ENCODE data around the gene TRPM3.
"Not testable (repeated sequence)": the region's sequence is repeated elsewhere in the genome, so short reads cannot be mapped to it uniquely, and the experiment has no call there.

Gene TRPM3

GRCh38 chr9:70998962-70999361 is 122.5 kb downstream of the TRPM3 start:
- DNase-seq (ENCODE audit: low read depth in 2 of 2): no peak

- DNase-seq (ENCODE audit: low read depth in 2 of 2): no peak
Measured at GRCh38 chr9:70995511-70995910, 125.9 kb downstream of the TRPM3 start.

GRCh38 chr9:70994582-70994981 is 126.8 kb downstream of the TRPM3 start:
- no peak for DNase-seq (ENCODE audit: low read depth in 2 of 2)

- no peak for DNase-seq (ENCODE audit: low read depth in 2 of 2)
Measured at GRCh38 chr9:70988551-70988950, 132.9 kb downstream of the TRPM3 start.

- DNase-seq (ENCODE audit: low read depth in 2 of 2): no peak
Measured at GRCh38 chr9:70987986-70988385, 133.4 kb downstream of the TRPM3 start.

- no peak for DNase-seq (ENCODE audit: low read depth in 2 of 2)
Measured at GRCh38 chr9:70986984-70987383, 134.4 kb downstream of the TRPM3 start.

GRCh38 chr9:70983723-70984295 is 137.6 kb downstream of the TRPM3 start:
- DNase-seq (ENCODE audit: low read depth in 2 of 2): no peak

GRCh38 chr9:70981312-70981711 is 140.1 kb downstream of the TRPM3 start:
- DNase-seq (ENCODE audit: low read depth in 2 of 2): no peak

- DNase-seq (ENCODE audit: low read depth in 2 of 2): no peak
Measured at GRCh38 chr9:70979966-70980365, 141.5 kb downstream of the TRPM3 start.

GRCh38 chr9:70978085-70978484 is 143.3 kb downstream of the TRPM3 start:
- no peak for DNase-seq (ENCODE audit: low read depth in 2 of 2)

GRCh38 chr9:70975821-70976220 is 145.6 kb downstream of the TRPM3 start:
- no peak for DNase-seq (ENCODE audit: low read depth in 2 of 2)

GRCh38 chr9:70971723-70972122 is 149.7 kb downstream of the TRPM3 start:
- no peak for DNase-seq (ENCODE audit: low read depth in 2 of 2)

GRCh38 chr9:70966380-70966779 is 155.0 kb downstream of the TRPM3 start:
- not testable (repeated sequence) for DNase-seq (ENCODE audit: low read depth in 2 of 2)

- DNase-seq (ENCODE audit: low read depth in 2 of 2): no peak
Measured at GRCh38 chr9:70964861-70965260, 156.6 kb downstream of the TRPM3 start.

GRCh38 chr9:70963554-70963953 is 157.9 kb downstream of the TRPM3 start:
- no peak for DNase-seq (ENCODE audit: low read depth in 2 of 2)

GRCh38 chr9:70962761-70963440 is 158.5 kb downstream of the TRPM3 start:
- no peak for DNase-seq (ENCODE audit: low read depth in 2 of 2)

GRCh38 chr9:70959366-70959765 is 162.1 kb downstream of the TRPM3 start:
- DNase-seq (ENCODE audit: low read depth in 2 of 2): no peak

GRCh38 chr9:70954596-70955143 is 166.8 kb downstream of the TRPM3 start:
- DNase-seq (ENCODE audit: low read depth in 2 of 2): no peak

GRCh38 chr9:70954126-70954525 is 167.3 kb downstream of the TRPM3 start:
- DNase-seq (ENCODE audit: low read depth in 2 of 2): no peak

GRCh38 chr9:70951749-70952727 is 169.4 kb downstream of the TRPM3 start:
- DNase-seq (ENCODE audit: low read depth in 2 of 2): no peak

GRCh38 chr9:70950270-70950669 is 171.2 kb downstream of the TRPM3 start:
- no peak for DNase-seq (ENCODE audit: low read depth in 2 of 2)

- DNase-seq (ENCODE audit: low read depth in 2 of 2): no peak
Measured at GRCh38 chr9:70949239-70949638, 172.2 kb downstream of the TRPM3 start.

Data from activated CD8-positive, alpha-beta memory T cell treated with anti-CD3 and anti-CD28 coated beads for 4 hours (primary cell).